ENCODE data around the gene TIMP3. TPM values are rescaled to one million over a fixed set of nuclear protein-coding genes. Genes with fewer than 3 reads are reported as not detected.

The TIMP3 gene
- total RNA-seq, 1 experiment from 2014 or later, result 0.87 TPM

DNA sequence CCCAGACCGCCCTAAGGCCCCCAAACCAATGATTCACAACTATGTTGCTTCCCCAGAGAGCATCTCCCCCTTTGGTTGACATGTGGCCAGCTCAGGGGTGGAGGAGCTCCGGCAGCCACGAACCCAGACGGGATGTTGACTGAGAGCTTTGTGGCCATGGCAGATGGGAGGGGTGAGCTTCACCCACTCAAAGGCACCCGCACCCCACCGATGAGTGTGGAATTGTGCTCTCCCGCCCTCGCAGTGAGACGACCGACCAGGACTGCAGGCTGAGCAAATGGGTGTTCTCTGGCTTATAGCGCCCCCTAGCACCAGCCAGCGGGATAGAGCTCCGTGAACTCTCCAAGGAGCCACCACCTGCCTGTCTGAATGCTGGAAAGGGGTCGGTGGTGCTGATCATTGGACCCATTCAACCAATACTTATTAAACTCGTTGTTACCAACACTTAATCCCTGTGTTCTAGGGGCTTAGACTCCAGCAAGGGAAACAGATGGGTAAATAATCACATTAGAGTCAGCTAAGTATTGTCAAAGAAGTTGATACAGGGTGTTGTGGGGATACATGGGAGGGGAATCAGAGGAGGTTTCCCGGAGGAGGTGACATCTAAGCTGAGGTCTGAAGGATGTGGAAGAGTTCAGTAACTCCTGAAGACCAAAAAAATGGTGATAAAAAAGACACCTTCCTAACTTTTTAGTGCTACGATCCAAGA lies 4.5 kb upstream of the TIMP3 start:
- no peak overlapping the region for H3K27ac Mint-ChIP-seq
- no CpG with 5 or more reads among the region's 17 CpGs for WGBS (ENCODE audit: extremely low coverage, insufficient read length, low lambda C conversion rate)
- peaks cover under 1 to 14% of the 10 kb centered on the region in 2 experiments for H3K4me1 Mint-ChIP-seq
- no peaks in the 10 kb centered on the region for H3K79me2 ChIP-seq (ENCODE audit: insufficient read depth, low read length)
- no peak overlapping the region for H3K14ac ChIP-seq (ENCODE audit: insufficient read depth, low read length)
- no peak overlapping the region for H2BK5ac ChIP-seq (ENCODE audit: insufficient read length, low read length)
- no peaks in the 10 kb centered on the region for H4K20me1 ChIP-seq (ENCODE audit: control insufficient read depth, insufficient read depth, insufficient read length)
- no peak overlapping the region for H3K9ac ChIP-seq (ENCODE audit: extremely low read depth, insufficient read length, low read length)
- no peak overlapping the region for H2BK120ac ChIP-seq (ENCODE audit: low read depth, low read length, poor library complexity, severe bottlenecking)
- no peak overlapping the region for H2BK15ac ChIP-seq (ENCODE audit: low read depth, low read length)
- no peak overlapping the region for H3K56ac ChIP-seq (ENCODE audit: insufficient read length, low read depth, low read length)
- no peak overlapping the region for H4K8ac ChIP-seq (replicated peaks; ENCODE audit: insufficient read length, low read depth, low read length)
- TF ChIP-seq, protein P1, sequence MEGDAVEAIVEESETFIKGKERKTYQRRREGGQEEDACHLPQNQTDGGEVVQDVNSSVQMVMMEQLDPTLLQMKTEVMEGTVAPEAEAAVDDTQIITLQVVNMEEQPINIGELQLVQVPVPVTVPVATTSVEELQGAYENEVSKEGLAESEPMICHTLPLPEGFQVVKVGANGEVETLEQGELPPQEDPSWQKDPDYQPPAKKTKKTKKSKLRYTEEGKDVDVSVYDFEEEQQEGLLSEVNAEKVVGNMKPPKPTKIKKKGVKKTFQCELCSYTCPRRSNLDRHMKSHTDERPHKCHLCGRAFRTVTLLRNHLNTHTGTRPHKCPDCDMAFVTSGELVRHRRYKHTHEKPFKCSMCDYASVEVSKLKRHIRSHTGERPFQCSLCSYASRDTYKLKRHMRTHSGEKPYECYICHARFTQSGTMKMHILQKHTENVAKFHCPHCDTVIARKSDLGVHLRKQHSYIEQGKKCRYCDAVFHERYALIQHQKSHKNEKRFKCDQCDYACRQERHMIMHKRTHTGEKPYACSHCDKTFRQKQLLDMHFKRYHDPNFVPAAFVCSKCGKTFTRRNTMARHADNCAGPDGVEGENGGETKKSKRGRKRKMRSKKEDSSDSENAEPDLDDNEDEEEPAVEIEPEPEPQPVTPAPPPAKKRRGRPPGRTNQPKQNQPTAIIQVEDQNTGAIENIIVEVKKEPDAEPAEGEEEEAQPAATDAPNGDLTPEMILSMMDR (conservative IDR thresholded peaks at IDR 0.05), result peak; percentile 89
- H3K4me2 ChIP-seq (ENCODE audit: insufficient read depth, insufficient read length, low read length), result no peak overlapping the region
- H2BK20ac ChIP-seq (ENCODE audit: low read depth, low read length, poor library complexity, severe bottlenecking), result no peak overlapping the region
- no peak overlapping the region for H2BK12ac ChIP-seq (ENCODE audit: insufficient read length, low read depth, low read length)
- H3K79me1 ChIP-seq (ENCODE audit: insufficient read depth, low read depth, low read length, poor library complexity, severe bottlenecking), result no peaks in the 10 kb centered on the region
- DNase-seq, result peak; percentile 68
- H3K9me3 ChIP-seq (ENCODE audit: control insufficient read depth, low read depth, low read length), result no peaks in the 10 kb centered on the region
- H4K5ac ChIP-seq (ENCODE audit: insufficient read length, low read depth, low read length), result no peak overlapping the region
- no peak overlapping the region for H3K23ac ChIP-seq (ENCODE audit: insufficient read length, low read depth, low read length)
- H3K27me3 ChIP-seq (ENCODE audit: insufficient read depth, low read length), result no peaks in the 10 kb centered on the region; the same call in 1 of the 2 replicates
- H3K23me2 ChIP-seq (ENCODE audit: insufficient read length, low read depth, low read length, poor library complexity, severe bottlenecking), result peaks cover 5% of the 10 kb centered on the region
- H3K4ac ChIP-seq (ENCODE audit: low read depth, low read length), result no peak overlapping the region
- no peaks in the 10 kb centered on the region for H3K9me3 Mint-ChIP-seq
- no peak overlapping the region for H2AK5ac ChIP-seq (ENCODE audit: insufficient read length, low read length)
- no peak overlapping the region for H3K27ac ChIP-seq (ENCODE audit: insufficient read length, low read depth, low read length)
- H3K36me3 Mint-ChIP-seq (ENCODE audit: insufficient read depth in 1 of 3, low read depth in 3 of 3), result peaks cover 0 to 8% (median 0%) of the 10 kb centered on the region in 3 experiments; a peak in 3 of 7 replicates
- H4K91ac ChIP-seq (ENCODE audit: insufficient read length, low read depth, low read length), result no peak overlapping the region
- no peak overlapping the region for H2AFZ ChIP-seq (ENCODE audit: low read length)
- H3K27me3 Mint-ChIP-seq (ENCODE audit: low read depth), result peaks cover 6% of the 10 kb centered on the region
- H3T11ph ChIP-seq (ENCODE audit: low read length), result no peak overlapping the region
- no peak overlapping the region for H3K18ac ChIP-seq (ENCODE audit: insufficient read length, low read depth, low read length)
- H3K4me1 ChIP-seq (ENCODE audit: insufficient read depth, low read length), result no peaks in the 10 kb centered on the region
- no peak overlapping the region for H3K4me3 Mint-ChIP-seq
